ENCODE data around the gene MCAT. TPM values are rescaled to one million over a fixed set of nuclear protein-coding genes. Genes with fewer than 3 reads are reported as not detected.

MCAT gene
- total RNA-seq, 1 experiment from 2014 or later, result 16.3 TPM

DNA sequence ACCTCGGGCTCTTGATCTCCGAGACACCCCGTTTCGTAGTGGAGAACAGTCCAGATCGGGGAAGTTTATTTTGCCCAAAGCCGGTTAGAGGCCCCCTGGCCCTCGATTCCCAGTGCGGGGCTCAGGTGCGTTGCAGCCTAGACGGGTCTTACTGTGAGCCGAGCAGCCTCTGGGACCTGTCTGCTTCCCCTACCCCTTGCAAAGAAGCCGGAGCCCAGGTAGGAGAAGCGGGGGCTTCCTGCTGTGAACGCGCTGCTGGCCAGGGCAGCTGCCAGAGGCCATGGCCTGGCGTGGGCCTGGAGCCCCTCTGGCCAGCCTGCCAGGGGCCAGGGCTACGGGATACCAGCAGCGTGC, 8.8 kb upstream of the MCAT start:
- intact Hi-C loops (cut with micrococcal nuclease; ENCODE audit: unreplicated experiment), result no loop called here
- peak overlapping the region; percentile 55 to 62 for H3K4me3 ChIP-seq (ENCODE audit: low read depth in 2 of 2, low read length in 2 of 2)
- peak; percentile 49 for ATAC-seq
- TF ChIP-seq CTCF (IDR thresholded peaks at IDR 0.05), result no peak
- TF ChIP-seq REST (IDR thresholded peaks at IDR 0.05; ENCODE audit: insufficient read depth in 1 of 2, low read depth in 2 of 2, low read length in 1 of 2), result no peak
- TF ChIP-seq SIN3A (IDR thresholded peaks at IDR 0.05; ENCODE audit: borderline replicate concordance, insufficient read depth, low read depth, low read length), result no peak
- no peak for TF ChIP-seq POLR2AphosphoS5 (IDR thresholded peaks at IDR 0.05; ENCODE audit: low read depth, low read length)
- peaks cover 6% of the 10 kb centered on the region; the same call in 1 of the 2 replicates for H3K4me1 ChIP-seq (ENCODE audit: control insufficient read depth, insufficient read depth, low read length)
- ChIA-PET CTCF (no interaction called here), POLR2A (no interaction called here)
- no peaks in the 10 kb centered on the region for H3K36me3 ChIP-seq (ENCODE audit: control insufficient read depth, insufficient read depth, low read length)
- BruUV-seq (replicated peaks), result no TSS peak
- H3K27me3 ChIP-seq (ENCODE audit: control insufficient read depth, insufficient read depth, low read length), result no peaks in the 10 kb centered on the region
- in situ Hi-C loops (cut with HindIII; ENCODE audit: low pct_unique_long_range_greater_than_20kb, low sequenced_read_pairs), result no loop called here
- DNase-seq (ENCODE audit: low read depth, low spot score), result no peak
- no peaks in the 10 kb centered on the region for H3K9me3 ChIP-seq (ENCODE audit: control insufficient read depth, insufficient read depth, low read depth, low read length)
- H3K27ac ChIP-seq (ENCODE audit: low read length), result peak overlapping the region; percentile 88

DNA sequence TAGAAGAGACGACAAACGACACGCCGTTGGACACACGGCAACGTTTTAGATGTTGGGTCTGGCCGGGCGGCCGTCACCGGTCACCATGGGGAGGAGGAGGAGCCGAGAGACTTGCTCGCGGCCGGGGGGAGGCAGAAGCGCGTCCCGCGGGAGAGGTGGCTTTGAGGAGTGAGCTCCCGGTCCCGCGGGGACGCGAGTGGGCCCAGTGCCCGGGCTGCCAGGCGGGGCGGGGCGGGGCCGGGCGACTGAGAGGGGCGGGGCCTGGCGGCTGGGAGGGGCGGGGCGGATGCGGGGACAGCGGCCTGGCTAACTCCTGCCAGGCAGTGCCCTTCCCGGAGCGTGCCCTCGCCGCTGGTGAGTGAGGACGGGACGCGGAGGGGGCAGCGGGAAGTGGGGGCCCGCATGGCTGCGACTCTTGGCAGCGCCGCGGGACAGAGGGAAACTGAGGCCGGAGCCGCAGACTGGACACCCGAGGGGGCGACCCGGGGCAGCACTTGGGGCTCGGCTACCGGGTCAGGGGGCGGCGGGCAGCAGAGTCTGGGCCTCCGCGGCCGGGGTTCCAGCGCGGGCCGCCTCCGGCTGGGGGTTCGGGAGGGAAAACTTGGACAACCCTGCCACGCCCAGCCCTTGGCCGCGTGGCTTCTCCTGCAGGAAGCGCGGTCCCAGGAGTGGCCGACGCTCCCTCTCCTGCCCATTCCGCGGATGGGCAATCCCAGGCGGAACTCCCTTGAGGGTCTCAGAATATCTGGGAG, 8.2 kb upstream of the MCAT start, which contains the start of gene TSPO:
Gene TSPO (plus strand): TSS at position 309 of the 752 bp plus-strand sequence. CDS start 7,680 bp downstream, outside the sequence.
- Histone ChIP-seq H3K4me1 (ENCODE audit: control insufficient read depth, insufficient read depth, low read length) (peaks cover 6% of the 10 kb centered on the region; the same call in 1 of the 2 replicates), H3K27ac (ENCODE audit: low read length) (peak within 1 kb of the TSS; percentile 88), H3K36me3 (ENCODE audit: control insufficient read depth, insufficient read depth, low read length) (no peaks in the 10 kb centered on the region), H3K4me3 (ENCODE audit: low read depth in 2 of 2, low read length in 2 of 2) (peak within 1 kb of the TSS; percentile 55 to 62), H3K27me3 (ENCODE audit: control insufficient read depth, insufficient read depth, low read length) (no peaks in the 10 kb centered on the region), H3K9me3 (ENCODE audit: control insufficient read depth, insufficient read depth, low read depth, low read length) (no peaks in the 10 kb centered on the region)
- ATAC-seq (peak; percentile 79), DNase-seq (ENCODE audit: low read depth, low spot score) (no peak)
- BruUV-seq (replicated peaks), result TSS peak; percentile 63
- intact Hi-C loops (cut with micrococcal nuclease; ENCODE audit: unreplicated experiment), result no loop called here
- 0 out of 2 replicates have a peak, but pooled peaks have one; percentile 21 for TF ChIP-seq SIN3A (IDR thresholded peaks at IDR 0.05; ENCODE audit: borderline replicate concordance, insufficient read depth, low read depth, low read length)
- no peak; the same call in 1 of the 2 replicates for TF ChIP-seq POLR2AphosphoS5 (IDR thresholded peaks at IDR 0.05; ENCODE audit: low read depth, low read length)
- in situ Hi-C loops (cut with HindIII; ENCODE audit: low pct_unique_long_range_greater_than_20kb, low sequenced_read_pairs), result no loop called here
- ChIA-PET CTCF (no interaction called here), POLR2A (interaction anchor here (0.7 kb wide), 3 partner anchors 128 to 1202 kb away, joined by 5 to 9 read pairs (median 6); no protein-coding TSS in a partner anchor)

GRCh38 chr22:43150731-43151206, 7.6 kb upstream of the MCAT start:
- ChIA-PET CTCF (no interaction called here), POLR2A (interaction anchor here (0.7 kb wide), 3 partner anchors 127 to 1201 kb away, joined by 5 to 9 read pairs (median 6); no protein-coding TSS in a partner anchor)
- in situ Hi-C loops (cut with HindIII; ENCODE audit: low pct_unique_long_range_greater_than_20kb, low sequenced_read_pairs) (no loop called here), intact Hi-C loops (cut with micrococcal nuclease; ENCODE audit: unreplicated experiment) (no loop called here)
- TF ChIP-seq CTCF (IDR thresholded peaks at IDR 0.05), result no peak
- no peak for TF ChIP-seq TCF7L2 (IDR thresholded peaks at IDR 0.05; ENCODE audit: low read depth, low read length)
- no peak for TF ChIP-seq REST (IDR thresholded peaks at IDR 0.05; ENCODE audit: insufficient read depth in 1 of 2, low read depth in 2 of 2, low read length in 1 of 2)
- H3K4me1 ChIP-seq (ENCODE audit: control insufficient read depth, insufficient read depth, low read length), result peaks cover 6% of the 10 kb centered on the region; the same call in 1 of the 2 replicates
- ATAC-seq (no peak; the same call in 1 of the 2 replicates), DNase-seq (ENCODE audit: low read depth, low spot score) (no peak)
- BruUV-seq (replicated peaks), result no TSS peak
- H3K9me3 ChIP-seq (ENCODE audit: control insufficient read depth, insufficient read depth, low read depth, low read length), result no peaks in the 10 kb centered on the region
- no peak overlapping the region for H3K27ac ChIP-seq (ENCODE audit: low read length)
- peak overlapping the region; percentile 55 to 62 for H3K4me3 ChIP-seq (ENCODE audit: low read depth in 2 of 2, low read length in 2 of 2)
- H3K36me3 ChIP-seq (ENCODE audit: control insufficient read depth, insufficient read depth, low read length), result no peaks in the 10 kb centered on the region
- H3K27me3 ChIP-seq (ENCODE audit: control insufficient read depth, insufficient read depth, low read length), result no peaks in the 10 kb centered on the region
